ENCODE results near the gene DCP1A. TPM values are rescaled to one million over a fixed set of nuclear protein-coding genes. Genes with fewer than 3 reads are reported as not detected.

DCP1A gene
- total RNA-seq, 1 donor from 2014 or later = 17.3 TPM

DNA sequence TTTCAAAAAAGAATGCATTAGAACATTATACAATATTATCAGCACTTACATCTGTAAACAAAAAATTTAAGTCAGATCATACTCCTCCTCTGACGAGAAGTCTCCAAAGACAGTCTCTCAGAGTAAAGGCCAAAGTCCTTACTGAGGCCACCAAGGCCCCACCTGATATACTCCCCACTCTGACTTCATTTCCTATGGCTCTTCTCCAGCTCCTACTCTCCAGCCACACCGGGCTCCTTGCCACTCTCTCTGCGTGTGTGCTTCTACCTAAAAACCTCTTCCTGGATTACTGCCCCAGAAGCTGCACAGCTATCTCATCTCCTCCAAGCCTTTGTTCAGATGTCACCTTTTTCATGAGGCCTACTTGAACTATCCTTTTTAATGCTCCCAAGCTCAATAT, 5.0 kb downstream of the DCP1A start:
- no peak for TF ChIP-seq CTCF (IDR thresholded peaks at IDR 0.05; ENCODE audit: borderline replicate concordance)
- no peaks in the 10 kb centered on the region for H3K27me3 ChIP-seq (ENCODE audit: low read depth)
- peaks cover 88% of the 10 kb centered on the region for H3K4me1 ChIP-seq
- H3K9me3 ChIP-seq (replicated peaks) = no peaks in the 10 kb centered on the region
- H3K27ac ChIP-seq (replicated peaks) = peak overlapping the region; percentile 62
- intact Hi-C loops (cut with micrococcal nuclease) = no loop called here
- H3K4me3 ChIP-seq = no peak overlapping the region
- peaks cover 47% of the 10 kb centered on the region for H3K36me3 ChIP-seq
- no peak for DNase-seq

DNA sequence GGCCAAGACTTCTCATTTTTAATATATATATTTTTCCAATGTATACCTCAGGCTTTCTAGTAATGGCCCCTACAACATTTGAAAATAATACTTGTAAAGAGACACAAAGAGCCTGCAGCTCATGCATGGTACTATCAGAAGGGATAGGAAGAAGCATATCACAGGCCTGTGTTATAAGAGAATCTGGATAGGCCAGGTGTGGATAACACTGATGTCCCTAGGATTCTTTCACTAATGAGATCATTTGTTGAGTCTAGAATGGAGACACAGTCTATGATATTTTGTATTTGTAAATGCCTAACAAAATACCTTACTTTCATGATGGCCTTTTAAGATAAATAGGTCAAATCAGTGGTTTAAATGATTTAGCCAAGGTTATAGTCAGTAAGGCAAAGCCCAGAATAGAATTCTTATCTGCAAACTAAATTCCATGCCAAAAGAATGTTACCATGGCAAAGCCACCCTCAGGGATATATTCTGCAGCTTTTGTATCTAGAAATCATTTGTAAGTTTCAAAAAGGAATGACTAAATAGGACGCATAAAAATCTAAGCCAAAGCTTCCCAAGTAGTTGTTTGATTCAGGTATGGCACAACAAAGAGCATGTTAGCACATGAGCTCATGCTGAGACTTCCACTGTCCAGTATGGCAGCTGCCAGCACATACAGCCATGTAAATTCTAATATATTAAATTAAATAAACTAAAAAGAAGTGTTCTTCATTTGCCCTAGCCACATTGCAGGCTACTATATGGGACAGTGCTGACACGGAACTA, 10.0 kb downstream of the DCP1A start:
- no peak for TF ChIP-seq CTCF (IDR thresholded peaks at IDR 0.05; ENCODE audit: borderline replicate concordance)
- Histone ChIP-seq H3K27me3 (ENCODE audit: low read depth) (no peaks in the 10 kb centered on the region), H3K4me1 (peaks cover 51% of the 10 kb centered on the region), H3K27ac (replicated peaks) (peak overlapping the region; percentile 71), H3K36me3 (peaks cover 74% of the 10 kb centered on the region), H3K9me3 (replicated peaks) (no peaks in the 10 kb centered on the region), H3K4me3 (no peak overlapping the region)
- intact Hi-C loops (cut with micrococcal nuclease) = no loop called here
- DNase-seq = no peak

GRCh38 chr3:53334742-53335141, 12.6 kb downstream of the DCP1A start:
- DNase-seq = no peak
- Histone ChIP-seq H3K9me3 (replicated peaks) (no peaks in the 10 kb centered on the region), H3K4me3 (no peak overlapping the region), H3K27me3 (ENCODE audit: low read depth) (no peaks in the 10 kb centered on the region), H3K27ac (replicated peaks) (no peak overlapping the region), H3K36me3 (peaks cover 66% of the 10 kb centered on the region), H3K4me1 (peaks cover 54% of the 10 kb centered on the region)
- intact Hi-C loops (cut with micrococcal nuclease) = no loop called here
- no peak for TF ChIP-seq CTCF (IDR thresholded peaks at IDR 0.05; ENCODE audit: borderline replicate concordance)

DNA sequence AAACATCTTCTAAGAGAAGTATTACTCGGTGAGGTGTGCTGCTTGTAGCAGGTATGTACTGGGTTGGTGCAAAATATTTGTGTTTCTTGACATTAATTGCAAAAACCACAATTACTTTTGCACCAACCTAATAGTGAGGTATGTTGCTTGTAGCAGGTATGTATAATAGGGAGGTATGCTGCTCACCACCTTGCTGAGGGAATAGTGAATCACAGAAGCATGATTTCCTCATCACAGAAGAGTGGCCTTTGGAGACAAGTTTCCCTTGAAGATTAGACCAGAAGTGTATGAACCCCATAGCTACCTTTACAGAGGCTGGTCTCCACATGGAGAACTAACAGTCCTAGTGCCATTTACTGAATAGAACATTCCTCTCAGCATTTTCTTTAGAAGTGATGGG, 15.5 kb downstream of the DCP1A start:
- no peak overlapping the region for H3K27ac ChIP-seq (replicated peaks)

DNA sequence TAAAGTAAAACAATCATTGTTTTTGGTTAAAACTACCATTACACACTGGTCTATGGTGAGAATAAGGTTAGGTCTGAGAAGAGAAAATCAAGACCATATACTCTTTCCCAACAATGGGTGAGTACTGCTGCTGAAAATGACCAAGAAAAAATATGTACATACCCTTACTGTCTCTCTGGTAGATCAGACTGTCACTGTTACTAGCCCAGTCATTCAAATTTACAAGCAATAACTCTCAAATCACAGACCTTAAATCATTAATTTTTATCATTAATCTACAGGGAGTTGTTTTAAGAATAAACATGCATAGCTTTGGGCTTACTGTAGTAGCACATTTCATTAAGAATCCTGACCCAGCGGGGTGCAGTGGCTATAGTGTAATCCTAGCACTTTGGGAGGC, 17.4 kb downstream of the DCP1A start:
- no peak overlapping the region for H3K27ac ChIP-seq (replicated peaks)
- H3K4me1 ChIP-seq = peaks cover 52% of the 10 kb centered on the region
- no peak overlapping the region for H3K4me3 ChIP-seq
- H3K27me3 ChIP-seq (ENCODE audit: low read depth) = no peaks in the 10 kb centered on the region
- peaks cover 59% of the 10 kb centered on the region for H3K36me3 ChIP-seq
- intact Hi-C loops (cut with micrococcal nuclease) = no loop called here
- H3K9me3 ChIP-seq (replicated peaks) = no peaks in the 10 kb centered on the region
- no peak for DNase-seq
- no peak for TF ChIP-seq CTCF (IDR thresholded peaks at IDR 0.05; ENCODE audit: borderline replicate concordance)

More for the DNA sequence above, 15.5 kb downstream of the DCP1A start:
- H3K4me1 ChIP-seq = peaks cover 49% of the 10 kb centered on the region
- no peak overlapping the region for H3K4me3 ChIP-seq
- H3K36me3 ChIP-seq = peaks cover 64% of the 10 kb centered on the region
- TF ChIP-seq CTCF (IDR thresholded peaks at IDR 0.05; ENCODE audit: borderline replicate concordance) = no peak
- H3K27me3 ChIP-seq (ENCODE audit: low read depth) = no peaks in the 10 kb centered on the region
- no peak for DNase-seq
- H3K9me3 ChIP-seq (replicated peaks) = no peaks in the 10 kb centered on the region
- intact Hi-C loops (cut with micrococcal nuclease) = no loop called here
